Neural cell (in vitro differentiated cells): ENCODE data around the gene CENPO. TPM values are rescaled to one million over a fixed set of nuclear protein-coding genes. Genes with fewer than 3 reads are reported as not detected.

ENCODE experiments used
- H2AFZ ChIP-seq: fragments of 200-600, 300-800 bp; sonication (generic), shearing (Covaris generic); 2 replicates; pipeline ENCODE4 v1.6.0; 2014; ENCODE audit warnings: low read depth, mild to moderate bottlenecking, antibody characterized with exemption, low read length, moderate library complexity
- H3F3A ChIP-seq: fragments of 200-600 bp; shearing (Covaris generic); 2 replicates; pipeline ENCODE4 v1.6.1; 2016; ENCODE audit warnings: mild to moderate bottlenecking, moderate library complexity, mixed read lengths, antibody characterized with exemption, low read length; ENCODE audit not compliant: insufficient read depth, poor library complexity, severe bottlenecking
- H3K27ac ChIP-seq: fragments of 200-600, 300-800 bp; sonication (generic), shearing (Covaris generic); 2 replicates; pipeline ENCODE4 v1.5.1; 2014; ENCODE audit warnings: mild to moderate bottlenecking, low read length, moderate library complexity
- H3K27me3 ChIP-seq: fragments of 300-800, 200-600 bp; sonication (generic), shearing (Covaris generic); 2 replicates; pipeline ENCODE4 v1.6.0; 2014; ENCODE audit warnings: mild to moderate bottlenecking, low read depth, low read length, moderate library complexity; ENCODE audit not compliant: insufficient read depth
- H3K36me3 ChIP-seq: fragments of 300-800, 200-600 bp; sonication (generic), shearing (Covaris generic); 2 replicates; pipeline ENCODE4 v1.5.1; 2014; ENCODE audit warnings: mild to moderate bottlenecking, antibody characterized with exemption, low read length, moderate library complexity; ENCODE audit not compliant: insufficient read depth
- H3K4me2 ChIP-seq: fragments of 300-800, 200-600 bp; sonication (generic), shearing (Covaris generic); 2 replicates; pipeline ENCODE4 v1.6.0; 2014; ENCODE audit warnings: mild to moderate bottlenecking, low read length
- H3K4me3 ChIP-seq: fragments of 300-800, 200-600 bp; sonication (generic), shearing (Covaris generic); 2 replicates; pipeline ENCODE4 v1.5.1; 2014; ENCODE audit warnings: mild to moderate bottlenecking, low read length, moderate library complexity
- H3K79me2 ChIP-seq: fragments of 200-600 bp; shearing (Covaris generic); replicated peaks from 2 replicates; pipeline ENCODE4 v1.6.0; 2014; ENCODE audit warnings: mild to moderate bottlenecking, low read length, moderate library complexity; ENCODE audit not compliant: insufficient read depth
- H3K9ac ChIP-seq: fragments of 300-800, 200-600 bp; sonication (generic), shearing (Covaris generic); 2 replicates; pipeline ENCODE4 v1.6.1; 2016; ENCODE audit warnings: mild to moderate bottlenecking, low read length, mixed read lengths
- H3K9me2 ChIP-seq: fragments of 200-600 bp; shearing (Covaris generic); 2 replicates; pipeline ENCODE4 v1.6.1; 2016; ENCODE audit warnings: mild to moderate bottlenecking, low read length, mixed read lengths; ENCODE audit not compliant: insufficient read depth
- H3K9me3 ChIP-seq: fragments of 200-600, 300-800 bp; sonication (generic), shearing (Covaris generic); 2 replicates; pipeline ENCODE4 v1.6.1; 2016; ENCODE audit warnings: mild to moderate bottlenecking, mixed run types, low read length, moderate library complexity, mixed read lengths
- H4K20me1 ChIP-seq: fragments of 200-600 bp; shearing (Covaris generic); 2 replicates; pipeline ENCODE4 v1.6.1; 2016; ENCODE audit warnings: mild to moderate bottlenecking, mixed run types; ENCODE audit not compliant: insufficient read depth
- CTCF ChIP-seq: fragments of 450-650 bp; IDR thresholded peaks from 2 replicates; pipeline ENCODE4 v1.5.1; 2014; ENCODE audit warnings: antibody characterized with exemption, mild to moderate bottlenecking, moderate library complexity; ENCODE audit not compliant: poor library complexity, severe bottlenecking
- EP300 ChIP-seq: fragments of 450-650 bp; conservative IDR thresholded peaks from 2 replicates; pipeline ENCODE4 v1.6.1; 2014; ENCODE audit warnings: antibody characterized with exemption, mild to moderate bottlenecking, moderate library complexity; ENCODE audit not compliant: poor library complexity, severe bottlenecking
- EZH2 ChIP-seq: fragments of 200-600, 300-800 bp; shearing (Covaris generic), sonication (generic); IDR thresholded peaks from 2 replicates; pipeline ENCODE4 v1.6.1; 2014; ENCODE audit warnings: antibody characterized with exemption, low read length, borderline replicate concordance, mild to moderate bottlenecking; ENCODE audit not compliant: insufficient read depth, poor library complexity, severe bottlenecking
- MXI1 ChIP-seq: fragments of 450-650 bp; conservative IDR thresholded peaks from 2 replicates; pipeline ENCODE4 v1.6.1; 2014; ENCODE audit warnings: antibody characterized with exemption, mild to moderate bottlenecking; ENCODE audit not compliant: poor library complexity, severe bottlenecking
- POLR2AphosphoS5 ChIP-seq: IDR thresholded peaks from 2 replicates; pipeline ENCODE4 v1.6.1; 2012
- RAD21 ChIP-seq: fragments of 450-650 bp; conservative IDR thresholded peaks from 2 replicates; pipeline ENCODE4 v1.6.1; 2014; ENCODE audit warnings: antibody characterized with exemption, mild to moderate bottlenecking, moderate library complexity
- SMC3 ChIP-seq: fragments of 450-650 bp; conservative IDR thresholded peaks from 2 replicates; pipeline ENCODE4 v1.6.1; 2014; ENCODE audit warnings: antibody characterized with exemption, mild to moderate bottlenecking, moderate library complexity; ENCODE audit not compliant: poor library complexity
- TAF1 ChIP-seq: IDR thresholded peaks from 2 replicates; pipeline ENCODE4 v1.6.1; 2012; ENCODE audit warnings: low read depth
- polyA plus RNA-seq: library from polyadenylated mRNA; depleted of rRNA; stranded (reverse); fragments of >200 nt; gene quantifications from 2 replicates; pipeline ENCODE4 v1.2.3, GENCODE V29; 2014
- TF ChIP-seq, protein P1 (sequence below): IDR thresholded peaks from 2 replicates; pipeline ENCODE4 v1.6.1; 2012; ENCODE audit warnings: borderline replicate concordance

Gene CENPO
- polyA plus RNA-seq, 1 donor from 2014 or later: 4.4 TPM

DNA sequence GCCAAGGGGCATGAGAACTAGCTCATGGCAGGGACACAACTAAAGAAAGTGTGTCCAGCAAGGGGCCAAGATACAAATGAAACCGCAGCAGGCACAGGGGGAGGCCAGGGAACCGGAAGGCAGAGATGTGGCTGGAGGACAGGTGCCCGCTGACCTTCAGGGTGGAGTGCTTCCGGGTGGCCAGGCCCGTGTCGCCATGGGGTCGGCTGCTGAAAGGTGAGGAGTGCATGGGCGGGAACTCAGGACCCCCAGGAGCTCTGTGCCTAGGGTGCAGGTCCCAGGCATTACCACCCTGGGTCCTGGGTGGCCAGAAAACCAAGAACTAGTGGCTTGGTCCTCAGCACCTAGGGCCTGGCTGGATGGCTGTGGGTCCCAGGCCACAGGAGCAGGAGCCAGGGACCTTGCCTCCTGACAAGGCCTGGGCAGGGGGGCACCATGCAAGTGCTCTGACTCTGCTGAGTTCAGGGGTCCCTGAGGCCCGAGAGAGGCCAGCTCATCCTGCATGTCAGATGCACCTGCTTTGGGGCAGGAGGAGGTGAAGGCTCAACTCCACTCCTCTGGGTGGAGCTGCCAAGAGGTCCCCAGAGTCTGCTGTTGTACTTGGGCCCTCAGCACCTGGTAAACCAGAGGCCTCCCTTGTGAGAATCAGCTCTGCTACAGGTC lies 50.9 kb downstream of the CENPO start:
- H3K79me2 ChIP-seq: no peaks in the 10 kb centered on the region
- no peak overlapping the region for H2AFZ ChIP-seq
- no peak overlapping the region for H3K4me2 ChIP-seq
- H3K9me2 ChIP-seq: no peaks in the 10 kb centered on the region
- no peaks in the 10 kb centered on the region for H3F3A ChIP-seq
- H4K20me1 ChIP-seq: no peaks in the 10 kb centered on the region
- TF ChIP-seq RAD21 (no peak), EZH2 (no peak), SMC3 (no peak), MXI1 (no peak), POLR2AphosphoS5 (no peak), CTCF (no peak), EP300 (no peak), TAF1 (no peak)
- TF ChIP-seq, protein P1, sequence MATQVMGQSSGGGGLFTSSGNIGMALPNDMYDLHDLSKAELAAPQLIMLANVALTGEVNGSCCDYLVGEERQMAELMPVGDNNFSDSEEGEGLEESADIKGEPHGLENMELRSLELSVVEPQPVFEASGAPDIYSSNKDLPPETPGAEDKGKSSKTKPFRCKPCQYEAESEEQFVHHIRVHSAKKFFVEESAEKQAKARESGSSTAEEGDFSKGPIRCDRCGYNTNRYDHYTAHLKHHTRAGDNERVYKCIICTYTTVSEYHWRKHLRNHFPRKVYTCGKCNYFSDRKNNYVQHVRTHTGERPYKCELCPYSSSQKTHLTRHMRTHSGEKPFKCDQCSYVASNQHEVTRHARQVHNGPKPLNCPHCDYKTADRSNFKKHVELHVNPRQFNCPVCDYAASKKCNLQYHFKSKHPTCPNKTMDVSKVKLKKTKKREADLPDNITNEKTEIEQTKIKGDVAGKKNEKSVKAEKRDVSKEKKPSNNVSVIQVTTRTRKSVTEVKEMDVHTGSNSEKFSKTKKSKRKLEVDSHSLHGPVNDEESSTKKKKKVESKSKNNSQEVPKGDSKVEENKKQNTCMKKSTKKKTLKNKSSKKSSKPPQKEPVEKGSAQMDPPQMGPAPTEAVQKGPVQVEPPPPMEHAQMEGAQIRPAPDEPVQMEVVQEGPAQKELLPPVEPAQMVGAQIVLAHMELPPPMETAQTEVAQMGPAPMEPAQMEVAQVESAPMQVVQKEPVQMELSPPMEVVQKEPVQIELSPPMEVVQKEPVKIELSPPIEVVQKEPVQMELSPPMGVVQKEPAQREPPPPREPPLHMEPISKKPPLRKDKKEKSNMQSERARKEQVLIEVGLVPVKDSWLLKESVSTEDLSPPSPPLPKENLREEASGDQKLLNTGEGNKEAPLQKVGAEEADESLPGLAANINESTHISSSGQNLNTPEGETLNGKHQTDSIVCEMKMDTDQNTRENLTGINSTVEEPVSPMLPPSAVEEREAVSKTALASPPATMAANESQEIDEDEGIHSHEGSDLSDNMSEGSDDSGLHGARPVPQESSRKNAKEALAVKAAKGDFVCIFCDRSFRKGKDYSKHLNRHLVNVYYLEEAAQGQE: no peak
- no peak overlapping the region for H3K27ac ChIP-seq
- no peaks in the 10 kb centered on the region for H3K9me3 ChIP-seq
- no peak overlapping the region for H3K4me3 ChIP-seq
- H3K27me3 ChIP-seq: no peaks in the 10 kb centered on the region
- H3K36me3 ChIP-seq: no peaks in the 10 kb centered on the region
- H3K9ac ChIP-seq: no peak overlapping the region

DNA sequence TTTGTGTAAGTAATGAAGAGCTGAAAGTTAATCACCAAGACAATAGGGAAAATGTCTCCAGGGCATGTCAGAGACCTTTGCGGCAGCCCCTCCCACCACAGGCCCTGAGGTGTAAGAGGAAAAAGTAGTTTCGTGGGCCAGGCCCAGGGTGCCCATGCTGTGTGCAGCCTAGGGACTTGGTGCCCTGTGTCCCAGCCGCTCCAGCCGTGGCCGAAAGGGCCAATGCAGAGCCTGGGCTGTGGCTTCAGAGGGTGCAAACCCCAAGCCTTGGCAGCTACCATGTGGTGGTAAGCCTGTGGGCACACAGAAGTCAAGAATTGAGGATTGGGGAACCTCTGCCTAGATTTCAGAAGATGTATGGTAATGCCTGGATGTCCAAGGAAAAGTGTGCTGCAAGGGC lies 52.5 kb downstream of the CENPO start:
- Histone ChIP-seq H3K9ac (no peak overlapping the region), H3K27ac (no peak overlapping the region), H3F3A (no peaks in the 10 kb centered on the region), H4K20me1 (no peaks in the 10 kb centered on the region), H3K27me3 (no peaks in the 10 kb centered on the region), H3K4me3 (no peak overlapping the region), H3K36me3 (no peaks in the 10 kb centered on the region), H3K79me2 (no peaks in the 10 kb centered on the region), H3K9me2 (no peaks in the 10 kb centered on the region), H3K9me3 (no peaks in the 10 kb centered on the region), H3K4me2 (no peak overlapping the region), H2AFZ (no peak overlapping the region)
- TF ChIP-seq EZH2 (no peak), MXI1 (no peak)
- TF ChIP-seq, protein P1: no peak
